Mucosa of stomach (tissue), 1 donor: Measurements from ENCODE around the gene VAV1.
"Not testable (repeated sequence)": the region's sequence is repeated elsewhere in the genome, so short reads cannot be mapped to it uniquely, and the experiment has no call there.

Experiments
- H3K27me3 ChIP-seq: one replicate; pipeline ENCODE4 v1.7.0; 2013; ENCODE audit warnings: mild to moderate bottlenecking, low read length; ENCODE audit not compliant: control insufficient read depth, insufficient read depth
- H3K36me3 ChIP-seq: one replicate; pipeline ENCODE4 v1.7.0; 2013; ENCODE audit warnings: low read length; ENCODE audit not compliant: control insufficient read depth, insufficient read depth
- H3K4me1 ChIP-seq: one replicate; pipeline ENCODE4 v1.7.0; 2013; ENCODE audit warnings: mild to moderate bottlenecking, low read length; ENCODE audit not compliant: control insufficient read depth, insufficient read depth
- H3K4me3 ChIP-seq: one replicate; pipeline ENCODE4 v1.7.0; 2013; ENCODE audit warnings: low read length
- H3K9ac ChIP-seq: one replicate; pipeline ENCODE4 v1.7.0; 2013; ENCODE audit warnings: mild to moderate bottlenecking, low read length, moderate library complexity
- H3K9me3 ChIP-seq: one replicate; pipeline ENCODE4 v1.7.0; 2013; ENCODE audit warnings: mild to moderate bottlenecking, low read length, moderate library complexity; ENCODE audit not compliant: control insufficient read depth
- donor health status: Pancreatic carcinoma.

Gene VAV1

GRCh38 chr19:6779206-6779605 lies 6.7 kb downstream of the VAV1 start:
- Histone ChIP-seq H3K27me3 (no peaks in the 10 kb centered on the region), H3K4me1 (no peaks in the 10 kb centered on the region), H3K9ac (no peak overlapping the region), H3K36me3 (no peaks in the 10 kb centered on the region), H3K4me3 (no peak overlapping the region), H3K9me3 (no peaks in the 10 kb centered on the region)

GRCh38 chr19:6787393-6787792 lies 14.9 kb downstream of the VAV1 start:
- H3K4me3 ChIP-seq: no peak overlapping the region
- no peaks in the 10 kb centered on the region for H3K36me3 ChIP-seq
- H3K9ac ChIP-seq: no peak overlapping the region
- H3K27me3 ChIP-seq: no peaks in the 10 kb centered on the region
- no peaks in the 10 kb centered on the region for H3K9me3 ChIP-seq
- H3K4me1 ChIP-seq: no peaks in the 10 kb centered on the region

- H3K4me3 ChIP-seq: no peak overlapping the region
- H3K36me3 ChIP-seq: no peaks in the 10 kb centered on the region
- H3K4me1 ChIP-seq: no peaks in the 10 kb centered on the region
- no peaks in the 10 kb centered on the region for H3K9me3 ChIP-seq
- no peak overlapping the region for H3K9ac ChIP-seq
- H3K27me3 ChIP-seq: no peaks in the 10 kb centered on the region
Observed at GRCh38 chr19:6788896-6789295, 16.4 kb downstream of the VAV1 start.

DNA sequence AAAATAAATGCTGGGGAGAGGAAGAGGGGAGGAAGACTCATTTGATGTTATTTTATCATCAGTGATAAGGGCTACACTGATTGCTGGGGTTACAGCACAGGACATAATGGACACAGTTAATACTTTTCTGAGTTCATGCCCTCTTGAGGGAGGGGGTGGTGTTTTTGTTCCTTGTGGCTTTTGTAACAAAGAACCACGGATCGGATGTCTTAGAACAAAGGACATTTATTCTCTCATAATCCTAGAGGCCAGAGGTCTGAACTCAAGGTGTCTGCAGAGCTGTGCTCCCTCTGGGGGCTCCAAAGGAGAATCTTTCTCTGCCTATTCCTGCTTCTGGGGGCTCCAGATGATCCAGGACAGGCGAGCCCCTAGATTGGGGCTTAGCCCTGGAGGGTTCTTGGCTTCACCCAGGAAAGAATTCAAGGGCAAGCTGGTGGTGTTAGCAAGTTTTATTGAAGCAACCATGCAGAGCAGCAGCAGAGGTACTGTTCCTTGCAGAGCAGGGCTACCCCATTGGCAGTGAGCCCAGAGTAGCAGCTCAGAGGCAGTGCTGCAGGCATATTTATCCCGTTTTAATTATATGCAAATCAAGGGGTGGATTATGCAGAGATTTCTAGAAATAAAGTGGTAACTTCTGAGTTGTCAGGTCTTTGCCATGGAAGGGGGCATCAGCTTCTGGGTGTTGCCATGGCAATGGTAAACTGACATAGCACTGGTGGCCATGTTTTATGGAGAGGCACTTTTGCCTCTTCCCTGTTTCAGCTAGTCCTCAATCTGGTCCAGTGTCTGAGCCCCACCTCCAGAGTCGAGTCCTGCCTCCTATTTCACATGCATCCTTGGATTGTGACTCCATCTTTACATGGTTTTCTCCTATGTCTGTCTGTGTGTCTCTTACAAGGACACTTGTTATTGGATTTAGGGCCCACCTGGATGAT lies 18.0 kb downstream of the VAV1 start:
- H3K27me3 ChIP-seq: no peaks in the 10 kb centered on the region
- no peaks in the 10 kb centered on the region for H3K36me3 ChIP-seq
- H3K9me3 ChIP-seq: no peaks in the 10 kb centered on the region
- no peak overlapping the region for H3K4me3 ChIP-seq
- no peaks in the 10 kb centered on the region for H3K4me1 ChIP-seq
- no peak overlapping the region for H3K9ac ChIP-seq

- no peaks in the 10 kb centered on the region for H3K4me1 ChIP-seq
- H3K36me3 ChIP-seq: no peaks in the 10 kb centered on the region
- no peaks in the 10 kb centered on the region for H3K27me3 ChIP-seq
- H3K9me3 ChIP-seq: no peaks in the 10 kb centered on the region
- no peak overlapping the region for H3K9ac ChIP-seq
- H3K4me3 ChIP-seq: no peak overlapping the region
Observed at GRCh38 chr19:6791237-6791636, 18.7 kb downstream of the VAV1 start.

GRCh38 chr19:6793411-6793810 lies 20.9 kb downstream of the VAV1 start:
- Histone ChIP-seq H3K36me3 (no peaks in the 10 kb centered on the region), H3K9ac (no peak overlapping the region), H3K27me3 (no peaks in the 10 kb centered on the region), H3K4me1 (no peaks in the 10 kb centered on the region), H3K4me3 (no peak overlapping the region), H3K9me3 (no peaks in the 10 kb centered on the region)

GRCh38 chr19:6793973-6794372 lies 21.5 kb downstream of the VAV1 start:
- Histone ChIP-seq H3K9ac (no peak overlapping the region), H3K4me3 (no peak overlapping the region), H3K4me1 (no peaks in the 10 kb centered on the region), H3K9me3 (no peaks in the 10 kb centered on the region), H3K36me3 (no peaks in the 10 kb centered on the region), H3K27me3 (no peaks in the 10 kb centered on the region)

DNA sequence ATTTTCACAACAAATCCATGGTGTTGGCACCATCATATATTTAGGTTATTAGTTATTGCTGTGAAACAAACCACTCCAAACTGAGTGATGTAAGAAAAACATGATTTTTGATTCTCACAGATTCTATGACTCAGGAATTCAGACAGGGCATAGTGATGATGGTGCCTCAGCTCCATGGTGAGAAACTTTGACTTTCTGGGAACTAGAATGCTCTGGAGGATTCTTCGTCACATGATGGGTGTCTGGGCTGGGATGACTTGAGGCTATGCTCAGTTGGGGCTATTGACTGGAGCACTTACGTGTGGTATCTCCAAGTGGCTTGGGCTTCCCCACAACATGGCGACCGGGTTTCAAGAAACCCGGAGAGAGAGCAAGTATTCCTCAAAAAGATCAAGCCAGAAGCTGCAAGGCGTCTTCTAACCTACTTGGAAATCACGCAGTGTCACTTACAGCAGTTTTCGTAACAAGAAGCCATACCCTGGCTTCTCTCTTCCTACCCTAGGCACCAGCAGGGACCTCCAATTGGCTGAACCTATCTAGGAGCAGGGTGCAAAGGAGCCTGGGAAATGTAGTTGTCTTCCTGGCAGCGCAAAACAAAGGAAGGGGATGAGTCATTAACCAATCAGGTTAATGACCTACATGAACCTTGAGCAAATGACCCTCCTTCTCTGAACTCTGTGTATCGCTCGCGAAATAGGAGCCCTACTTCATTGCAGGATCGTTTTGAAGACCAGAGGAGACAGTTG lies 22.4 kb downstream of the VAV1 start:
- Histone ChIP-seq H3K27me3 (no peaks in the 10 kb centered on the region), H3K4me3 (no peak overlapping the region)

GRCh38 chr19:6796278-6796677 lies 23.8 kb downstream of the VAV1 start:
- Histone ChIP-seq H3K9me3 (no peaks in the 10 kb centered on the region), H3K4me1 (peaks cover 4% of the 10 kb centered on the region), H3K27me3 (no peaks in the 10 kb centered on the region), H3K4me3 (no peak overlapping the region), H3K9ac (no peak overlapping the region), H3K36me3 (no peaks in the 10 kb centered on the region)

More for the DNA sequence above, 22.4 kb downstream of the VAV1 start:
- H3K36me3 ChIP-seq: no peaks in the 10 kb centered on the region
- H3K9me3 ChIP-seq: no peaks in the 10 kb centered on the region
- no peaks in the 10 kb centered on the region for H3K4me1 ChIP-seq
- no peak overlapping the region for H3K9ac ChIP-seq

DNA sequence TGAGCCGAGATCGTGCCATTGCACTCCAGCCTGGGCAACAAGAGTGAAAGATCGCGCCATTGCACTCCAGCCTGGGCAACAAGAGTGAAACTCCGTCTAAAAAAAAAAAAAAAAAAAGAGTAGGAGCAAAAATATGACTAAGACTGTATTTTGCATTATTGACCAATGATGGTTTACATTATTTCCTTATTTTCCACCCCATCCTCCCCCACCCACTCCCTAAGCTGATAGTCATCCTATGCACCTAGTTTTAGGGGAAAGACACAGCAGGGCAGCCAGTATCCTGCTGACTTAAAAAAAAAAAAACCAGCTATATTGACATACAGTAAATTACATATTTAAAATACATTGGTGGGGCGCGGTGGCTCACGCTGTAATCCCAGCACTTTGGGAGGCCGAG lies 25.1 kb downstream of the VAV1 start:
- Histone ChIP-seq H3K36me3 (no peaks in the 10 kb centered on the region), H3K9ac (no peak overlapping the region), H3K4me1 (peaks cover 10% of the 10 kb centered on the region), H3K27me3 (no peaks in the 10 kb centered on the region), H3K4me3 (no peak overlapping the region), H3K9me3 (no peaks in the 10 kb centered on the region)

- not testable (repeated sequence) for H3K4me3 ChIP-seq, H3K9ac ChIP-seq, H3K4me1 ChIP-seq
Observed at GRCh38 chr19:6800160-6800790, 27.8 kb downstream of the VAV1 start.

DNA sequence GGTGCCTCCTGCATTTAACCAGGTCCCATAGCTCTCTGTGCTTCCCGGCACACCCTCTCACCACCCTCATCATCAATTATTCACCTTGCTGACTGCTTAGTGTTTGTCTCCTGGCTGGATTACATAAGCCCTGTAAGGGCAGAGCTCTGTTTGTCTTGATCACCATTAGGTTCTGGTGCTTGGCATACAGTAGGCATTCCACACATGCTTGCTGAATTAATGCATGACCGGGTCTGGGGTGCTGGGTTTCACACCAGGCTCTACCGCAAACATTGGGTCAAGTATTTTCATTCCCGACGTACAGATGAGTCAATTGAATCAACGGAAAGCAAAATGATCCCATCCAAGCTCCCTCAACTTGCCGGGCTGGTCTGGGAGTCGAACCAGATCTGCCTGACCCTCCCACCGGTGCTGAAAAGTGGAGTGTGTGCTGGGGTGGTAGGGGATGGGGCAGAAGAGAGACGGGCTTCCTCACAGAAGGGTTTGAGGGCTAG lies 28.5 kb downstream of the VAV1 start:
- Histone ChIP-seq H3K36me3 (no peaks in the 10 kb centered on the region), H3K9me3 (no peaks in the 10 kb centered on the region), H3K27me3 (no peaks in the 10 kb centered on the region), H3K4me1 (peaks cover 10% of the 10 kb centered on the region), H3K9ac (no peak overlapping the region), H3K4me3 (peak overlapping the region; percentile 8)

More at GRCh38 chr19:6800160-6800790, 27.8 kb downstream of the VAV1 start:
- not testable (repeated sequence) for H3K27me3 ChIP-seq, H3K36me3 ChIP-seq, H3K9me3 ChIP-seq
